OCI-LY3 (cell line): ENCODE data around the gene KCTD17.

ENCODE experiments used
- EZH2phosphoT487 ChIP-seq: fragments of 200-600 bp; shearing (Covaris generic); IDR thresholded peaks from 2 replicates; pipeline ENCODE4 v1.6.1; 2018; ENCODE audit warnings: antibody characterized with exemption, mixed run types, low read depth
- TF ChIP-seq, protein P1 (sequence below): fragments of 200-600, 300-600 bp; sonication (generic); IDR thresholded peaks from 2 replicates; pipeline ENCODE4 v1.5.1; 2014; ENCODE audit warnings: antibody characterized with exemption, low read length, low read depth

DNA sequence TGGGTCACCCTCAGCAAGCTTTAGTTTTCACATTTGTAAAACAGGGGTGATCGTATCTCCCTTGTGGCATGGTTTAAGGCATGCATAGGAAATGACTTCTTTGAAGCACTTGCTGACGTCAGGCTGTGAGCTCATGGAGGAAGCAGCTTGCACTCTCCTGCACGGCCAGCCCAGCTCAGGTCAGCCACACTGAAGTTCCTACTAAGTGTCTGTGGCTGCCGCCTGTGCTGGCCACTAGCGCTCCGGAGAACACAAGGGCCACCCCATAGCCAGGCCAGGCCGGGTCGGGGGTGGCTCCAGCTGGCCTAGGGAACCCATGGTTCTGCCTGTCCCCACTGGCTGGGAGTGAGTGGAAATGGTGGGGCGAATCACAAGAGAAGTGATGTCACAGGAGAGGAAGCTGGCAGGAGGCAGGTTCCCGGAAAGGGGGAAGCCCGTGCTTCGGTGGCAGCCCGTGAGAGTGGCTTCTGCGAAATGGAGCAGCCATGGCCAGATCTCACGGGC is 28.2 kb downstream of the KCTD17 start:
- TF ChIP-seq, protein P1, sequence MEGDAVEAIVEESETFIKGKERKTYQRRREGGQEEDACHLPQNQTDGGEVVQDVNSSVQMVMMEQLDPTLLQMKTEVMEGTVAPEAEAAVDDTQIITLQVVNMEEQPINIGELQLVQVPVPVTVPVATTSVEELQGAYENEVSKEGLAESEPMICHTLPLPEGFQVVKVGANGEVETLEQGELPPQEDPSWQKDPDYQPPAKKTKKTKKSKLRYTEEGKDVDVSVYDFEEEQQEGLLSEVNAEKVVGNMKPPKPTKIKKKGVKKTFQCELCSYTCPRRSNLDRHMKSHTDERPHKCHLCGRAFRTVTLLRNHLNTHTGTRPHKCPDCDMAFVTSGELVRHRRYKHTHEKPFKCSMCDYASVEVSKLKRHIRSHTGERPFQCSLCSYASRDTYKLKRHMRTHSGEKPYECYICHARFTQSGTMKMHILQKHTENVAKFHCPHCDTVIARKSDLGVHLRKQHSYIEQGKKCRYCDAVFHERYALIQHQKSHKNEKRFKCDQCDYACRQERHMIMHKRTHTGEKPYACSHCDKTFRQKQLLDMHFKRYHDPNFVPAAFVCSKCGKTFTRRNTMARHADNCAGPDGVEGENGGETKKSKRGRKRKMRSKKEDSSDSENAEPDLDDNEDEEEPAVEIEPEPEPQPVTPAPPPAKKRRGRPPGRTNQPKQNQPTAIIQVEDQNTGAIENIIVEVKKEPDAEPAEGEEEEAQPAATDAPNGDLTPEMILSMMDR: no peak
- TF ChIP-seq EZH2phosphoT487: no peak
